CD4-positive, alpha-beta T cell treated with Interleukin-12 subunit alpha and Interleukin-12 subunit beta, for 1 hour (primary cell): ENCODE data around the gene NSRP1.
"Not testable (repeated sequence)": the region's sequence is repeated elsewhere in the genome, so short reads cannot be mapped to it uniquely, and the experiment has no call there.

Experiments
- DNase-seq: peaks from one replicate; pipeline ENCODE4 v3.0.0-alpha.2; 2020

NSRP1 gene

DNA sequence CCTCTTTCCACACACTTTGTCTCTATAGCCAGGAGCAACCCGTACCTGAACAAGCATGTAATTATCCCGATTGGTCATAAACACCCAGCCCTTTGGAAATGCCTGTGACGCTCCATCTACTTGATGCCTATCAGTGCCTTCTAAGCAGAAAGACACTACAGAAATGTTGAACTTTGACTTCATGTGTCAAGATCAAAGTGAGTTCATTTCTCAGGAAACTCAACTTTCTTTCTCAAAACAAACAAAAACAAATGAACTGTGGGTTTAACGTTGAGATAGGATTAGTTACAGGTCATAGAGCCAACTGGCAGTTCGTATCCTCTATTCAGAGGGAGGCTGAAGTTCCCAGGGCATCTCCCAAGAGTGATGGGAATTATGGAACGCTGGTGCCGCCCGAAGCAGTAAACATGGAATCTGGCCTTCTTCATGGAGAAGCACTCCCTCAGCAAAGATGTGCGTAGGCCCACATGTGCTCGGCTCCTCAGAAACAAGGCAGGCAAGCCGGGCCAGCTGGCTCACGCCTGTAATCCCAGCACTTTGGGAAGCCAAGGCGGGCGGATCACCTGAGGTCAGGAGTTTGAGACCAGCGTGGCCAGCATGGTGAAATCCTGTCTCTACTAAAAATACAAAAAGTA lies 109.4 kb downstream of the NSRP1 start:
- no peak for DNase-seq

GRCh38 chr17:30226878-30227277 lies 110.3 kb downstream of the NSRP1 start:
- DNase-seq: no peak

DNA sequence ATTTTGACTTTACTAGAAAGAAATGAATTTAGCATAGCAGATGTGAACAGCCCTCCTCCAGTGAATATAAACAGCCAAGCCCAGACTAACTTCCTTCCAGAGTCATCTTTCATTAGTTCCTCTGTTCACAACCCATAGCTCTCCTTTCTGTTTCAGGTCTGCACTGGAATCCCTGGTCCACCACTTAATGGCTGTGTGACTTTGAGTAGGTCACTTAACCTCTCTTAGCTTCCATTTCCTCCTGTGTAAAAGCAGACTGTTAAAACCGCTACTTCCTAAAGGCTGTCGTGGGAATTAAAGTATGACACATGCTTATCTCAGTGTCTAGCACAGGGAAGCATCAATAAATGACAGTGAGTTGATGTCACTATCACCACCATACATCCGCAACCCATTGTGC lies 111.4 kb downstream of the NSRP1 start:
- DNase-seq: no peak

- no peak for DNase-seq
Measured at GRCh38 chr17:30229012-30229411, 112.4 kb downstream of the NSRP1 start.

DNA sequence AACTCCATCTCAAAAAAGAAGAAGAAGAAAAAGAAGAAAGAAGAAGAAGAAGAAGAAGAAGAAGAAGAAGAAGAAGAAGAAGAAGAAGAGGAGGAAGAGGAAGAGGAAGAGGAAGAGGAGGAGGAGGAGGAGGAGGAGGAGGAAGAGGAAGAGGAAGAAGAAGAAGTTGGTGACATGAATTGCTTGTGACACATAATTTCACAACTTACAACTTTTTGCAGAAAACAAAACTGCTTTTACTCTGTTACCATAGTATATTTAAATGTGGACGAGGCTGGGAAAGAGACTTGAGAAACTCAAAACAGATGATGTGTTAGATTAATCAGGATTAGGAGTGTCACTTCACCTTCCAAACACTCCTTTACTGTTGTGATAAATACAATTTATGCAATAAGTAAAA lies 113.4 kb downstream of the NSRP1 start:
- not testable (repeated sequence) for DNase-seq

DNA sequence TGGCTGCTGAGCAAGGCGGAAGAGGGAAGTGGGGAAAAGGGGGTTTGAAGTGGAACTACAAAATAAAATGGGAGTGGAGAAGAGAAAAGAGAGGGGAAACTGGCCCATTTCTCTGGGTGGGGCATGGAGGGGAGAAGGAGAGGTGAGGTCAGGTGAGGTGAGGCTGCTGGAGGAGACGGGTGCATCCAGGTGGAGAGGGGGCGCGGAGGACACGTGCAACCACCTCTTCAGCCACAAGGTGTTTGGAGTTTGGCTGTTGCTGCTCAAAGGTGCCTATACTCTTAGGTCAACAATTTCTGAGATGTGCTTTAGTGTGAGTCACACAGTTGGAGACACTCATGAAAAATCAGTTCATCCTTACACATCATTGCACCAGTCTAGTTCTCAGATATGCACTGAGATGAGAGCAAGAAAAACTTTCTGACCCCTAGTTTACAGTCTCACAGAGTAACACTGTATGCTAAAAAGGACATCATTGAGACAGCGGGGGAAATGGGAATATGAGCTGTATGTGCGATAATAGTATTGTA lies 114.0 kb downstream of the NSRP1 start:
- no peak for DNase-seq

GRCh38 chr17:30232015-30232823 lies 115.6 kb downstream of the NSRP1 start:
- DNase-seq: no peak

GRCh38 chr17:30232824-30233427 lies 116.3 kb downstream of the NSRP1 start:
- DNase-seq: no peak

- DNase-seq: no peak
Measured at GRCh38 chr17:30234296-30234695, 117.7 kb downstream of the NSRP1 start.

DNA sequence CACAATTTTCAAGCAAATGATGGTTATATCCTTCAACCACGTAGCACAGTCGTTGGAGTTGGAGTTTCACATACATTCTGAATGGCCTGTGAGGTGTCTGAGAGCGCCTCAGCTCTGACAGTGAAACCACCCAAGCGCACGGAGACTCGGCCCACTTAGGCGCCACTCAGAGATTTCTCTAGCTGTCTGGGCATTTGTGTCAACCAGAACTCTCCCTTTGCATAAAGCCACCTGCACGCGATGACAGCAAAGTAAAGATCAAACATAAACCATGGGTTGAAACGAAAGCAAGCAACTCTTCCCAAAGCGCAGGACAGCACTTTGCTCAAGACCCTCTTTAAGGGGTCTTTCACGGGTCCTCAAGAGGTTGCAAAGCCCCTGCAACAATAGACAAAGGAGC lies 118.3 kb downstream of the NSRP1 start:
- DNase-seq: no peak

DNA sequence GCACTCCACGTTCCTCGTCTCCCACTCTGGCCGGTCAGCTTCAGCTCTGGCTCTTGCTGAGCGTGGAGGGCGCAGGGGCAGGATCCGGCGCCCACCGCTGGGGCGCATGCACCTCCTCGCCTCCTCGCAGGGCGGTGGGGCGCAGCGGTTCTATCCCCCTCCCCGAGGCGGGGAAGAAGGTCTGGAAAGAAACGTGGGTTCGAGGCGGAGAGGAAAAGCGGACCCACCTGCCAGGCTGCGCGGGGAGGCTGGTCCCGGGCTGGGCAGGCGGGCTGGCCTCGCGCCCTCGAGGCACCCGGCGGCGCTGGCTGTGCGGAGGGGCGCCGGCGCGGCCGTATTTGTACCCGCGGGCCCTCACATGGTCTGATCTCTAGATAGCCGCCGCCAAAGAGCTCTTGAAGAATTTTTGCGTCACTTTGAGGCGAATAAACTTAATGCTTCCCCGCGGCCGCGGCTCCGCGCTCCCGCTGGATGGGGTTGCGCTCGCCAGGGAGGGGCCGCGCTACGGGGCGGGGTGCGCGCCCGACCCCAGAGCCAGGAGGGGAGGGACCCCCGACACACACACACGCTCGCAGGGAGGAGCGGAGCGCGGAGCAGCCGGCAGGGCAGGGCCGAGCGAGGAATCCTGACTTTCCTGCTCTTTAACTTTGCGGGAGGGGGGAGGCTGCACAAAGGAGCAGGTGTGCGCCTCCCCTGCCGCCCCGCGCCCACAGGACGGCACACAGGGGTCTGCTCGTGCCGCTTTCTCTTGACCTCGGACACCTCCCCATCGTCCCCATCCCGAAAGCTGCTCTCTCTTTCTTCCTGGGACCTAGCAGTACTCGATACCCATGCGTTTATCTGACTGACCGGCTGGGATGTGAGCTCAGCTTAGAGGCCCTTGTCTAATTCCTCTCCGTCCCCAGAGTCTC lies 119.0 kb downstream of the NSRP1 start, which contains the start of gene SLC6A4:
SLC6A4 (minus strand) TSS at position 312 of the 911 bp plus-strand sequence. CDS start 13,739 bp downstream, outside the sequence.
- no peak for DNase-seq
